Smooth muscle cell (in vitro differentiated cells): ENCODE results near the gene ZMYM4. TPM values are rescaled to one million over a fixed set of nuclear protein-coding genes. Genes with fewer than 3 reads are reported as not detected.

Experiments
- DNase-seq: peaks from one replicate; lab custom pipeline; 2025; ENCODE audit not compliant: unreplicated experiment; lab: John Stamatoyannopoulos, UW
- H2AFZ ChIP-seq: fragments of 200-600 bp; sonication (generic); 2 replicates; pipeline ENCODE4 v1.6.0; 2016; ENCODE audit warnings: antibody characterized with exemption, low read depth, mild to moderate bottlenecking
- H3F3A ChIP-seq: fragments of 200-600 bp; sonication (generic); 2 replicates; pipeline ENCODE4 v1.6.0; 2017; ENCODE audit warnings: antibody characterized with exemption, low read depth
- H3K27ac ChIP-seq: fragments of 200-600 bp; sonication (generic); 2 replicates; pipeline ENCODE4 v1.5.1; 2016; ENCODE audit warnings: low read depth, mild to moderate bottlenecking
- H3K27me3 ChIP-seq: fragments of 200-600 bp; sonication (generic); 2 replicates; pipeline ENCODE4 v1.6.1; 2016; ENCODE audit warnings: low read depth, mild to moderate bottlenecking
- H3K36me3 ChIP-seq: fragments of 200-600 bp; sonication (generic); 2 replicates; pipeline ENCODE4 v1.5.1; 2016; ENCODE audit warnings: low read depth
- H3K4me1 ChIP-seq: fragments of 200-600 bp; sonication (generic); 2 replicates; pipeline ENCODE4 v1.5.1; 2016; ENCODE audit warnings: low read depth
- H3K4me2 ChIP-seq: fragments of 200-600 bp; sonication (generic); 2 replicates; pipeline ENCODE4 v1.6.0; 2016; ENCODE audit warnings: mild to moderate bottlenecking
- H3K4me3 ChIP-seq: fragments of 200-600 bp; sonication (generic); 2 replicates; pipeline ENCODE4 v1.5.1; 2016; ENCODE audit warnings: mild to moderate bottlenecking
- H3K79me2 ChIP-seq: fragments of 200-600 bp; sonication (generic); 2 replicates; pipeline ENCODE4 v1.6.0; 2016; ENCODE audit warnings: low read depth, mild to moderate bottlenecking
- H3K9ac ChIP-seq: fragments of 200-600 bp; sonication (generic); 2 replicates; pipeline ENCODE4 v1.6.0; 2016; ENCODE audit warnings: low read depth
- H3K9me3 ChIP-seq: fragments of 200-600 bp; sonication (generic); replicated peaks from 2 replicates; pipeline ENCODE4 v1.5.1; 2016; ENCODE audit warnings: low read depth
- H4K20me1 ChIP-seq: fragments of 200-600 bp; sonication (generic); 2 replicates; pipeline ENCODE4 v1.6.0; 2016; ENCODE audit warnings: low read depth
- WGBS: methylation state at CpG from one replicate; pipeline ENCODE4 v1.1.7; 2016; ENCODE audit warnings: low lambda C conversion rate; 5-methylcytosine and 5-hydroxymethylcytosine counted together
- polyA plus RNA-seq: library from polyadenylated mRNA; unstranded; fragments of >200 nt; fragmentation: Nextera tagmentation; extraction: Ambion mirVana; gene quantifications from 2 replicates; pipeline ENCODE4 v1.2.1, GENCODE V29; 2016
- total RNA-seq: library from RNA; depleted of rRNA; stranded (reverse); fragments of >200 nt; gene quantifications from 2 replicates; pipeline ENCODE4 v1.2.3, GENCODE V29; 2014
- TF ChIP-seq, protein P1 (sequence below): fragments of 200-600 bp; sonication (generic); IDR thresholded peaks from 2 replicates; pipeline ENCODE4 v1.5.1; 2017; ENCODE audit warnings: borderline replicate concordance, mild to moderate bottlenecking, antibody characterized with exemption; ENCODE audit not compliant: insufficient read depth, poor library complexity, severe bottlenecking

ZMYM4 gene
- total and polyA plus RNA-seq, 2 experiments from 2014 or later, result 18.7 to 27.2 TPM

DNA sequence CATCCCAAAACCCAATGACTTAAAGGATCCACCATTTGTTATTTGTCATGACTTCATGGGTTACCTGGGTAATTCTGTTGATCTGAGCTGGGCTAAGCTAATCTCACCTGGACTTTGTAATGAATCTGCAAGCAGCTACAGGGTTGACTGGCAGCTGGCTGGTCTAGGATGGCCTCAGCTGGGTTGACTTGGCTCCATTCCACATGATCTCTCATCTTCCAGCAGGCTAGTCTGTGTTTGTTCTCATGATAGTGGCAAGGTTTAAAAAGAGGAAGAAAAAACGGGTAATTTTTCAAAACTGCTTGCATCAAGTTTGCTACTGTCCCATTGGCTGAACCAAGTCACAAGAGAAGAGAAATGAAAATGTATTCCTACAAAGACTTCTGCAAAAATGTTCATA is 24.8 kb upstream of the ZMYM4 start:
- H3K4me2 ChIP-seq, result no peak overlapping the region
- no peaks in the 10 kb centered on the region for H3K4me1 ChIP-seq
- H3K27ac ChIP-seq, result no peak overlapping the region
- no peaks in the 10 kb centered on the region for H4K20me1 ChIP-seq
- WGBS, result 96% methylated on average over 1 of the region's 1 CpG
- H2AFZ ChIP-seq, result no peak overlapping the region
- H3K9ac ChIP-seq, result no peak overlapping the region
- DNase-seq, result no peak
- H3K79me2 ChIP-seq, result no peaks in the 10 kb centered on the region
- TF ChIP-seq, protein P1, sequence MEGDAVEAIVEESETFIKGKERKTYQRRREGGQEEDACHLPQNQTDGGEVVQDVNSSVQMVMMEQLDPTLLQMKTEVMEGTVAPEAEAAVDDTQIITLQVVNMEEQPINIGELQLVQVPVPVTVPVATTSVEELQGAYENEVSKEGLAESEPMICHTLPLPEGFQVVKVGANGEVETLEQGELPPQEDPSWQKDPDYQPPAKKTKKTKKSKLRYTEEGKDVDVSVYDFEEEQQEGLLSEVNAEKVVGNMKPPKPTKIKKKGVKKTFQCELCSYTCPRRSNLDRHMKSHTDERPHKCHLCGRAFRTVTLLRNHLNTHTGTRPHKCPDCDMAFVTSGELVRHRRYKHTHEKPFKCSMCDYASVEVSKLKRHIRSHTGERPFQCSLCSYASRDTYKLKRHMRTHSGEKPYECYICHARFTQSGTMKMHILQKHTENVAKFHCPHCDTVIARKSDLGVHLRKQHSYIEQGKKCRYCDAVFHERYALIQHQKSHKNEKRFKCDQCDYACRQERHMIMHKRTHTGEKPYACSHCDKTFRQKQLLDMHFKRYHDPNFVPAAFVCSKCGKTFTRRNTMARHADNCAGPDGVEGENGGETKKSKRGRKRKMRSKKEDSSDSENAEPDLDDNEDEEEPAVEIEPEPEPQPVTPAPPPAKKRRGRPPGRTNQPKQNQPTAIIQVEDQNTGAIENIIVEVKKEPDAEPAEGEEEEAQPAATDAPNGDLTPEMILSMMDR, result no peak
- H3K36me3 ChIP-seq, result no peaks in the 10 kb centered on the region
- no peaks in the 10 kb centered on the region for H3F3A ChIP-seq
- H3K27me3 ChIP-seq, result no peaks in the 10 kb centered on the region
- no peak overlapping the region for H3K4me3 ChIP-seq
- H3K9me3 ChIP-seq, result no peaks in the 10 kb centered on the region

DNA sequence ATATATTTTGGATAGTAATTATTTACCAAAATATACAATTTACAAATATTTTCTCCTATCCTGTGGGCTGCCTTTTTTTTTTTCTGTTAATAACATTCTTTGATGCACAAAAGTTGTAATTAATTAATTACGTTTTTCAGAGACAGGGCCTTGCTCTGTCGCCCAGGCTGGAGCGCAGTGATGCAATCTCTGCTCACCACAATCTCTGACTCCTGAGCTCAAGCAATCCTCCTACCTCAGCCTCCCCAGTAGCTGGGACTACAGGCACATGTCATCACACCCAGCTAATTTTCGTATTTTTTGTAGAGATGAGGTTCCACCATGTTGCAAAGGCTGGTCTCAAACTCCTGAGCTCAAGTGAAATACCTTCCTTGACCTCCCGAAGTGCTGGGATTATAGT is 21.3 kb upstream of the ZMYM4 start:
- TF ChIP-seq, protein P1, result no peak
- Histone ChIP-seq H3K9ac (no peak overlapping the region), H3K4me3 (no peak overlapping the region), H3K79me2 (no peaks in the 10 kb centered on the region), H3K36me3 (no peaks in the 10 kb centered on the region), H3K27me3 (no peaks in the 10 kb centered on the region), H3K27ac (no peak overlapping the region), H3K9me3 (no peaks in the 10 kb centered on the region), H3K4me2 (no peak overlapping the region), H3F3A (no peaks in the 10 kb centered on the region), H2AFZ (no peak overlapping the region), H4K20me1 (no peaks in the 10 kb centered on the region), H3K4me1 (no peaks in the 10 kb centered on the region)
- WGBS, result 93% methylated on average over 5 of the region's 5 CpGs
- no peak for DNase-seq

DNA sequence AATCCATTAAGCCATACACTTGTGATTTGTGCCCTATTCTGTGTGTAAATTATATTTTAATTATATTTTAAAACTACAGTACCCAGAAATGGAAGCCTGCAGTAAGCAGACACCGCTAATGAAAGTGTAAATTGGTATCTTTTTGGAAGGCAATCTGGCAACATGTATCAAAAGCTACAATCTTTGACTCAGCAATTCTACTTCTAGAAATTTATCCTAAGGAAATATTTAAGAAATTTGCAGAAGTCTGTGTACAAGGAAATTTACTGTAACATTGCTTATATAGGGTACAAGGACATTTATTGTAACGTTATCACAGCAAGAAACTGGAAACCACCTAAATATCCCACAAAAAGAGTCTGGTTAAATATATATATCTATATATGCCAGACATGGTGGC is 14.6 kb upstream of the ZMYM4 start:
- H3K4me2 ChIP-seq, result no peak overlapping the region
- WGBS, result 93% methylated on average over 2 of the region's 2 CpGs
- no peak overlapping the region for H3K9ac ChIP-seq
- TF ChIP-seq, protein P1, result no peak
- DNase-seq, result no peak
- H3K79me2 ChIP-seq, result no peaks in the 10 kb centered on the region
- H3K4me3 ChIP-seq, result no peak overlapping the region
- H2AFZ ChIP-seq, result no peak overlapping the region
- H3K27ac ChIP-seq, result no peak overlapping the region
- no peaks in the 10 kb centered on the region for H3K27me3 ChIP-seq
- no peaks in the 10 kb centered on the region for H3K4me1 ChIP-seq
- no peaks in the 10 kb centered on the region for H3F3A ChIP-seq
- H3K36me3 ChIP-seq, result no peaks in the 10 kb centered on the region
- H4K20me1 ChIP-seq, result no peaks in the 10 kb centered on the region
- no peaks in the 10 kb centered on the region for H3K9me3 ChIP-seq

DNA sequence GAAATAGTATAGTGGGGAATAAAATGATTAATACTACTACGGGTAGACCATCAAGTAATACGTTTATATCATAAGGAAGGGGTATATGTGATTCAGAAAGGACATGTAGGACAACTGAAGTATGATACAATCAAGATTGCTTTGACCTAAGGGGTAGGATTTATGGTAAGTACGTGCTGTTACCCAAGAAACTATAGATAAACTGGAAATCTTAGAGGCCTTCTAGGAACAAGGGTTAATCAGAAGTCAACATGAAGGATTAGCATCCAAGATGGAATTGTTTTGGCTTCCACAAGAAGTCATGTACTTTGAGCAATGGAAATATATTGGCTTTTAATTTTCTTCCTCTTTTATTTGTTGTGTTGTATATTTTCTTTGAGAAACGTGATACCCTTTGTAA is 13.2 kb upstream of the ZMYM4 start:
- H3K27ac ChIP-seq, result no peak overlapping the region
- no peak overlapping the region for H3K4me2 ChIP-seq
- H3F3A ChIP-seq, result no peaks in the 10 kb centered on the region
- no peaks in the 10 kb centered on the region for H3K36me3 ChIP-seq
- no peaks in the 10 kb centered on the region for H3K79me2 ChIP-seq
- WGBS, result 87% methylated on average over 4 of the region's 4 CpGs
- no peaks in the 10 kb centered on the region for H3K9me3 ChIP-seq
- no peaks in the 10 kb centered on the region for H4K20me1 ChIP-seq
- H3K27me3 ChIP-seq, result no peaks in the 10 kb centered on the region
- H2AFZ ChIP-seq, result no peak overlapping the region
- no peak overlapping the region for H3K4me3 ChIP-seq
- TF ChIP-seq, protein P1, result no peak
- no peaks in the 10 kb centered on the region for H3K4me1 ChIP-seq
- H3K9ac ChIP-seq, result no peak overlapping the region
- DNase-seq, result no peak
